ENCODE data around the gene MAGI2.

DNA sequence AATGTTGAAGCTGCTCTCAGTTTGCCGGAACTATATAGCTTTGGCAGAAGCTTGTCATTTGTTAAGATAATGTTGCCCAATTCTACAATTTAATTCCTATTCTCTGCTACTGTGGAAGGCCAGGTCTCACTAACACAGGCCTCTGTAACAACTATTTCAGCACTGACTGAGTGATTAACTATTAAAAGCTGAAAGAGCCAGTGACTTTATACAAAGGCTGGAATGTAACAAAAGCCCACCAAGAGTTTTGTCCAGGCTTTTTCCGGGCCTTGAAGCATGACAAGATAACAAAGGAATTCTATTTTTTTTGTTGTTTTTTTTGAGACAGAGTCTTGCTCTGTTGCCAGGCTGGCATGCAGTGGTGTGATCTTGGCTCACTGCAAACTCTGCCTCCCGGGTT is 859.3 kb downstream of the MAGI2 start:
- TF ChIP-seq, protein P1, sequence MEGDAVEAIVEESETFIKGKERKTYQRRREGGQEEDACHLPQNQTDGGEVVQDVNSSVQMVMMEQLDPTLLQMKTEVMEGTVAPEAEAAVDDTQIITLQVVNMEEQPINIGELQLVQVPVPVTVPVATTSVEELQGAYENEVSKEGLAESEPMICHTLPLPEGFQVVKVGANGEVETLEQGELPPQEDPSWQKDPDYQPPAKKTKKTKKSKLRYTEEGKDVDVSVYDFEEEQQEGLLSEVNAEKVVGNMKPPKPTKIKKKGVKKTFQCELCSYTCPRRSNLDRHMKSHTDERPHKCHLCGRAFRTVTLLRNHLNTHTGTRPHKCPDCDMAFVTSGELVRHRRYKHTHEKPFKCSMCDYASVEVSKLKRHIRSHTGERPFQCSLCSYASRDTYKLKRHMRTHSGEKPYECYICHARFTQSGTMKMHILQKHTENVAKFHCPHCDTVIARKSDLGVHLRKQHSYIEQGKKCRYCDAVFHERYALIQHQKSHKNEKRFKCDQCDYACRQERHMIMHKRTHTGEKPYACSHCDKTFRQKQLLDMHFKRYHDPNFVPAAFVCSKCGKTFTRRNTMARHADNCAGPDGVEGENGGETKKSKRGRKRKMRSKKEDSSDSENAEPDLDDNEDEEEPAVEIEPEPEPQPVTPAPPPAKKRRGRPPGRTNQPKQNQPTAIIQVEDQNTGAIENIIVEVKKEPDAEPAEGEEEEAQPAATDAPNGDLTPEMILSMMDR (conservative IDR thresholded peaks at IDR 0.05; ENCODE audit: low read length): no peak
- no peak for TF ChIP-seq EZH2phosphoT487 (IDR thresholded peaks at IDR 0.05; ENCODE audit: borderline replicate concordance, low read depth, low read length)
